Adrenal gland (tissue), 5 donors: ENCODE measurements around the gene C1orf232.

Experiments
- POLR2A ChIP-seq, 2 donors: fragments of 450-650 bp; IDR thresholded peaks; one replicate each; pipeline ENCODE4 v1.6.1; 2017; ENCODE audit warnings: antibody characterized with exemption in 2 of 2, mild to moderate bottlenecking in 2 of 2, moderate library complexity in 1 of 2
- TF ChIP-seq, protein P1 (sequence below), 6 experiments: fragments of 450-650 bp in 4 of 6; fragments of 200-600 bp in 2 of 6; sonication (generic) in 1 of 6; IDR thresholded peaks; 1 replicate in 5 of 6; 2 replicates in 1 of 6; pipeline versions ENCODE4 v1.5.1 to v1.8.0; 2016 to 2021; ENCODE audit warnings: antibody characterized with exemption in 6 of 6, mild to moderate bottlenecking in 2 of 6, moderate library complexity in 1 of 6
- donor health status: DM: no; HTN: no; CAD: no.

DNA sequence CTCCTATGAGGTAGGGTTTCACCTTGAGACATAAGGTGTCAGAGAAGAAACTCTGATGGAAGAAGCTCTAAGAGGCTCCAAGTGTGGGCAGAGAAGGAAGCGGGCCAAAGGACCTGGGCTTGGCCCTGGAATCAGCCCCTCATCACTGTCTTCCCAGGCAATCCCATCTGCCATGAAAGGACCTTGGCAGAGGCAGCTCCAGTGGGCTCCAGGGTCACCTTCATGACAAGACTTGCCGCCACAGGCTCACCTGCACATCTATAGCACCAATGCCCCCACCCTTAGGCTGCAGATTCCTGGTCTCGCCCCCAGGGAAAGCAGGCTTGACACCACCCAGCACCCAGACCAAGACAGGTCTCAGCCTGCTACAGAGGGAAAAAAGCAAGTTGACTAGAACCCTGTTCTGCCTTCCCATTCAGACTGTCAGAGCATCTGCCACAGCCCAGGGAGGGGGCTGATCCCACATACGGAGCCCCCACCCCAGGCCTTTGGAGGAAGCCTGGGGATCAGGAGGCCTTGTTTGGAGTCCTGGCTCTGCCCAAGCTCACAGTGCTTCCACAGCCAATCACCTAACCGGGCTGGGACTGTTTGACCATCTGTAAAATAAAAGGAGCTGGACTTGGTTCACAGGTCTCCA lies 10.4 kb downstream of the C1orf232 start:
- no peak for TF ChIP-seq POLR2A (IDR thresholded peaks at IDR 0.05)
- TF ChIP-seq, protein P1, sequence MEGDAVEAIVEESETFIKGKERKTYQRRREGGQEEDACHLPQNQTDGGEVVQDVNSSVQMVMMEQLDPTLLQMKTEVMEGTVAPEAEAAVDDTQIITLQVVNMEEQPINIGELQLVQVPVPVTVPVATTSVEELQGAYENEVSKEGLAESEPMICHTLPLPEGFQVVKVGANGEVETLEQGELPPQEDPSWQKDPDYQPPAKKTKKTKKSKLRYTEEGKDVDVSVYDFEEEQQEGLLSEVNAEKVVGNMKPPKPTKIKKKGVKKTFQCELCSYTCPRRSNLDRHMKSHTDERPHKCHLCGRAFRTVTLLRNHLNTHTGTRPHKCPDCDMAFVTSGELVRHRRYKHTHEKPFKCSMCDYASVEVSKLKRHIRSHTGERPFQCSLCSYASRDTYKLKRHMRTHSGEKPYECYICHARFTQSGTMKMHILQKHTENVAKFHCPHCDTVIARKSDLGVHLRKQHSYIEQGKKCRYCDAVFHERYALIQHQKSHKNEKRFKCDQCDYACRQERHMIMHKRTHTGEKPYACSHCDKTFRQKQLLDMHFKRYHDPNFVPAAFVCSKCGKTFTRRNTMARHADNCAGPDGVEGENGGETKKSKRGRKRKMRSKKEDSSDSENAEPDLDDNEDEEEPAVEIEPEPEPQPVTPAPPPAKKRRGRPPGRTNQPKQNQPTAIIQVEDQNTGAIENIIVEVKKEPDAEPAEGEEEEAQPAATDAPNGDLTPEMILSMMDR (IDR thresholded peaks at IDR 0.05) = no peak
